NCI-H2227 (cell line): ENCODE results near the gene KTN1.
A peak's percentile ranks its signal among the peaks of the same experiment; 100 is the strongest.

Source experiments
- DNase-seq: peaks from one replicate; lab custom pipeline; 2025; ENCODE audit not compliant: unreplicated experiment; lab: John Stamatoyannopoulos, UW

KTN1 gene, protein sequence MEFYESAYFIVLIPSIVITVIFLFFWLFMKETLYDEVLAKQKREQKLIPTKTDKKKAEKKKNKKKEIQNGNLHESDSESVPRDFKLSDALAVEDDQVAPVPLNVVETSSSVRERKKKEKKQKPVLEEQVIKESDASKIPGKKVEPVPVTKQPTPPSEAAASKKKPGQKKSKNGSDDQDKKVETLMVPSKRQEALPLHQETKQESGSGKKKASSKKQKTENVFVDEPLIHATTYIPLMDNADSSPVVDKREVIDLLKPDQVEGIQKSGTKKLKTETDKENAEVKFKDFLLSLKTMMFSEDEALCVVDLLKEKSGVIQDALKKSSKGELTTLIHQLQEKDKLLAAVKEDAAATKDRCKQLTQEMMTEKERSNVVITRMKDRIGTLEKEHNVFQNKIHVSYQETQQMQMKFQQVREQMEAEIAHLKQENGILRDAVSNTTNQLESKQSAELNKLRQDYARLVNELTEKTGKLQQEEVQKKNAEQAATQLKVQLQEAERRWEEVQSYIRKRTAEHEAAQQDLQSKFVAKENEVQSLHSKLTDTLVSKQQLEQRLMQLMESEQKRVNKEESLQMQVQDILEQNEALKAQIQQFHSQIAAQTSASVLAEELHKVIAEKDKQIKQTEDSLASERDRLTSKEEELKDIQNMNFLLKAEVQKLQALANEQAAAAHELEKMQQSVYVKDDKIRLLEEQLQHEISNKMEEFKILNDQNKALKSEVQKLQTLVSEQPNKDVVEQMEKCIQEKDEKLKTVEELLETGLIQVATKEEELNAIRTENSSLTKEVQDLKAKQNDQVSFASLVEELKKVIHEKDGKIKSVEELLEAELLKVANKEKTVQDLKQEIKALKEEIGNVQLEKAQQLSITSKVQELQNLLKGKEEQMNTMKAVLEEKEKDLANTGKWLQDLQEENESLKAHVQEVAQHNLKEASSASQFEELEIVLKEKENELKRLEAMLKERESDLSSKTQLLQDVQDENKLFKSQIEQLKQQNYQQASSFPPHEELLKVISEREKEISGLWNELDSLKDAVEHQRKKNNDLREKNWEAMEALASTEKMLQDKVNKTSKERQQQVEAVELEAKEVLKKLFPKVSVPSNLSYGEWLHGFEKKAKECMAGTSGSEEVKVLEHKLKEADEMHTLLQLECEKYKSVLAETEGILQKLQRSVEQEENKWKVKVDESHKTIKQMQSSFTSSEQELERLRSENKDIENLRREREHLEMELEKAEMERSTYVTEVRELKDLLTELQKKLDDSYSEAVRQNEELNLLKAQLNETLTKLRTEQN (N-terminal part only)

DNA sequence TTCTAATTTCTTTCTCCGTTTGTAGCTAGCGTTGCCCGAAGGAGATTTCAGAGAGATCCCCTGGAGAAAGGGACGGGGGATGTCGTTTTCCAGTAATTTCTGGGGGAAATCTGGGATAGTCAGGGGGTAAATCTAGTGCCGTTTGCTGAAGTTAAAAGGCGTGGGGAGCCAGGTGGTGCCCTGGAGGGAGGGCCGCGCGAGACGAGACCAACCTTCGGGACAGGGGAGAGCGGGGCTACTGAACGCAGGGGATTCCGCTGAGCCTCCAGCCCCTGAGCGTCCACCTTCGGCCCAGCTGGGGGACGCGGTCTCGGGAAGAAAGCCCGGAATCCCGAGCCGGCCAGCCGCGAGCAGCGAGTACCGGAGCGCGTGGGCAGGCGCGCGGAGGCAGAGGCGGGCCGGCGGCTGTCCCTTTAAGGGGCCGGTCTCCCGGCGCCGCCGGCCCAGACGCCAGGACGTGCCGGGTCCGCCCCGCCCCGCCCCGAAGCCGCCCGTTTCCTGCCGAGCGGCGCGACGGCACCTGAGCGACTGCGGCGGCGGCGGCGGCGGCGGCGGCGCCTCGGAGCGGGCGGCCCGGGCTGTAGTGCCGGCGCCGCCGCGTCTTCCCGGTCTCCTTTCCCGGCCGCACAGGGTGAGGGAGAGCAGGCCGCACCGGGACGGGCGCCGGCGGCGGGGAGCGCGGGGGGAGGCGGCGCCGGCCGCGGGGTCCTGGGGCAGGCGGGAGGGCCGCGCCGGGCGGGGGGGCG is at the start of gene KTN1:
Gene KTN1 (plus strand): TSS at position 484 of the 746 bp plus-strand sequence. CDS start 31,842 bp downstream, outside the sequence.
- peak; percentile 88 for DNase-seq

DNA sequence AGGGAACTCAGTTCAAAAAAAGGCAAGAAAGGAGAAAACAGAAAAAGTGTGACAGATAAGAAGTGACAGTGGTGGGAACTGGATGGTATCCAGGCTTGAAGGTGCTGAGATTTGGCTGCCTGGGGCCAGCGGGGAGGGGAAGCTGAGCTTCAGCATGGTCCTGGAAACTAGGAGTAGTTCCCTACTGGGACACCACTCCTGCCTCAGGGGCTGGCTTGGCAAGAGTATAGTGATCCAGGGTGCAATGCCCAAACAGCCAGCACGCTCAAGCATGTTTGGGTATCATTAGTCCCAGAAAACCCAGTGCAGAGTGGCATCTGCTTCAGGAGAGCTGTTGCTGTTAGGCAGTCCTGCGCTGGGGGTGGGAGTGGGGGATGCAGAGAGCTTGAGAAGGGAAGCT is 49.5 kb upstream of the KTN1 start:
- DNase-seq, result no peak

DNA sequence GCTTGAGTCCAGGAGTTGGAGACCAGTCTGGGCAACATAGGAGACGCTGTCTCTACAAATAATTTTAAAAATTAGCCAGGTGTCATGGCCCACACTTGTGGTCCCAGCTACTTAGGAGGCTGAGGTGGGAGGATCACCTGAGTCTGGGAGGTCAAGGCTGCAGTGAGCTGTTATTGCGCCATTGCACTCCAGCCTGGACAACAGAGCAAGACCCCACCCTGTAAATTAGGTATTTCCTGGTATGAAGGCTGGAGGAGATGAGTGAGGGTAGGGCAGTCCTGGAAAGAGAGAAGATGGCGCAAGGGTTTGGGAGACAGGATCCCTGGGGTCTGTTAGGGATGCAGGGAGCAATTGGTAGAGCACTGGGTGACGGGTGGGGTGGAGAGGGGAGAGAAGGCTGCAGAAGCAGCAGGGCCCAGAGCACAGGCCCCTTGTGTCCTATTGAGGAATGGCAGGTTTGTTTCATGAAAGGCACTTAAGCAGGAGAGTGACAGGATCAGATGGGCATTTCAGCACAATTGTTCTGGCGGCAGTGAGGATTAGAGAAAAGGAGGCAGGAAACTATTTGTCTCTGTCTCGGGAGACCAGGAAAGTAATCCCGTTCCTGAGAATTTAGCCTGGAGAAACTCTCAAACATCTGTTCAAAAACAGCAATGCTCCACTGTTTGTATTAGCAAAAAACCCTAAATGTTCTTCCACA is 47.2 kb upstream of the KTN1 start:
- DNase-seq, result no peak

DNA sequence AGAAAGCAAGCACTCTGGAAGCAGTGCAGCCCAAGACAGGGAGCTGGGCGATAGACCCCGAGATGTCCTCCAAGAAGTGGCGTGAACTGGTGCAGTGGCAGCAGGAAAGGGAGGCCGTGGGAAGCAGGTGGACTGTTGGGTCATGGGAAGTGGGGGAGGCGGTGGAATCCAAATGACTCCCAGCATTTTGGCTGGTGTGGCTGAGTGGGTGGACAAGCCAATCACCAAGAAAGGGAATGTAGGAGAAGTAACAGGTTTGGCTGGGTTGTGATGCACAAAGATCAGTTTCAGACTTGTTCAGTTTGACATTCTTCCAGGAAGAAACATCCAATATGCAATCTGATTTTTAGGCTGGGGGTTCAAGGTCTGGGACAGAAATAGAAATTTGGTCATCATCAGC is 46.0 kb upstream of the KTN1 start:
- DNase-seq, result no peak

DNA sequence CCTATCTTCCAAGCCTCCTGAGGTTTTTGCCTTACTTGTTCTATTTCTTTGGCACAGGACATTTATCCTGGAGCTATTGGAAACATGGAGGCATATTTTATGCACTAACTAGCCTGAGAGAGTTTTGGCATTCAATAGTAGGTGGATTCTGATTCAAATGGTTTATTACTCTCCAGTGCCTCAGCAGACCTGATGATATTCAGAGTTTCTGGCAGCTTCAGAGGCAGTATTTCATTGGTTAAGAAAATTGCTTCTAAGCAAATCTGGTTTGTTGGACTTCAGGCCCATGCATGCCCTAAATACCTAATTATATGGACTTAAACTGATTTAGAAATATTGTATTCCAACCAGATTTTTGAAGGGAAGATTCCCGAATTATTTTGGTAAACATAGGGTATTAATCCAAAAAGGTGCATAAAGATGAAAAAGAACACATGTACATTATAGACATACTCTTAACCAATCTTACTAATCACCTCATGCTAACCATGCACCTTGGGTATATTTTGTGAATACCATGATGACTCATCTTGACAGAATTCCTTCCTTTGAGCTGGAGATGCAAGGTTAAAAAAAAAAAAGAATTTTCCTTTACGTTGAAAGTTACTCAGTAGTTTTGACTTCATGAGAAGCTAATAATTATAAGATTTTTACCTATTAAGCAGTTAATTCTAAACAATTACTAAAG is 44.3 kb upstream of the KTN1 start:
- DNase-seq, result no peak

DNA sequence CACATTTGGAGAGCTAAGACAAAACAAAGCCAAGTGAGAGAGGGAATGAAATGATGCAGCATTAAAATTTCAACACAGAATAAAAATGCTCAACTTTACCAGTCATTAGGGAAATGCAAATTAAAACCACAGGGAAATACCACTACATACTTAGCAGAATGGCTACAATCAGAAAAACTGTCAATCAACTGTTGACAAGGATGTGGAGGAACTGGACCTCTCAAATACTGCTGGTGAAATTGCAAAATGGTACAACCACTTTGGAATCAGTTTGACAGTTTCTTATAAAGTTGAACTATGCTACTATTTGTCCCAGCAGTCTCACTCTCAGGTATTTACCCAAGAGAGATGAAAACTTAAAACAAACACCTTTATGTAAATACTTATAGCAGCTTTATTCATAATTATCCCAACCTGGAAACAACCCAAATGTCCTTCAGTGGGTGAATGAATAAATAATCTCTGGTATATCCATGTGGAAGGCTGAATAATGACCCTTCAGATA is 43.8 kb upstream of the KTN1 start:
- no peak for DNase-seq

DNA sequence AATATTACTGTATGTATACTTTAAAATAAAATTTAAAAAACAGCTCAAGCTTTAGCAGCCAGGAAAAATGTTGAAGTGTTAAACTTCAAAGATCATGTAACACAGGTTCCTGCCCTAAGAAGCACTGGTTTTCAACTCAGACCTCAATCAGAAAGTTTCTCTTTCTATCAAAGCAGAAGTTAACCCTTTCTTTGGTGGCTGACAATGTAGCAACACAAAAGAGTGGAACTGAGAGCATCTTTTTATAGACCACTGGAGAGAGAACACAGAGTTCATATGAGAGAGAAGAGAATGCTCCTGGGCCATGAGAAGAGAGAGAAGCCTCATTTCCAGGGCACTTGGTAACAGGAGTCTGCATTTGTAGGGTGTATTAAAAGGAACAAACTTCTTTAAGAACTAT is 42.2 kb upstream of the KTN1 start:
- no peak for DNase-seq

DNA sequence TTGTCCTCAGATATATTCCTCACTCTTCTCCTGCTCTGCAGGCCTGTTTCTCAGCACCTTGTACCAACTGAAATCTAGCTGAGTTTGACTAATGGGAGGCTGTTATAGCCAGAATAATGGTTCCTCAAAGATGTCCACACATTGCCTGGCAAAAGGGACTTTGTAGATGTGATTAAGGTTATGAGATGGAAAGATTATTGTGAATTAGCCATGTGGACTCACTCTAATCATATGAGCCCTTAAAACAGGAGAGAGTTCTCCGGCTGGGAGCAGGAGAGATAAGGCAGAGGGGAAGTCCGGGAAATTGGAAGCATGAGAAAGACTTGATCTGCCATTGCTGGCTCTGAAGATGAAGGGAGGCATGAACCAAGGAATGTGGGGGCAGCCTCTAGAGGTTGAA is 40.0 kb upstream of the KTN1 start:
- no peak for DNase-seq

DNA sequence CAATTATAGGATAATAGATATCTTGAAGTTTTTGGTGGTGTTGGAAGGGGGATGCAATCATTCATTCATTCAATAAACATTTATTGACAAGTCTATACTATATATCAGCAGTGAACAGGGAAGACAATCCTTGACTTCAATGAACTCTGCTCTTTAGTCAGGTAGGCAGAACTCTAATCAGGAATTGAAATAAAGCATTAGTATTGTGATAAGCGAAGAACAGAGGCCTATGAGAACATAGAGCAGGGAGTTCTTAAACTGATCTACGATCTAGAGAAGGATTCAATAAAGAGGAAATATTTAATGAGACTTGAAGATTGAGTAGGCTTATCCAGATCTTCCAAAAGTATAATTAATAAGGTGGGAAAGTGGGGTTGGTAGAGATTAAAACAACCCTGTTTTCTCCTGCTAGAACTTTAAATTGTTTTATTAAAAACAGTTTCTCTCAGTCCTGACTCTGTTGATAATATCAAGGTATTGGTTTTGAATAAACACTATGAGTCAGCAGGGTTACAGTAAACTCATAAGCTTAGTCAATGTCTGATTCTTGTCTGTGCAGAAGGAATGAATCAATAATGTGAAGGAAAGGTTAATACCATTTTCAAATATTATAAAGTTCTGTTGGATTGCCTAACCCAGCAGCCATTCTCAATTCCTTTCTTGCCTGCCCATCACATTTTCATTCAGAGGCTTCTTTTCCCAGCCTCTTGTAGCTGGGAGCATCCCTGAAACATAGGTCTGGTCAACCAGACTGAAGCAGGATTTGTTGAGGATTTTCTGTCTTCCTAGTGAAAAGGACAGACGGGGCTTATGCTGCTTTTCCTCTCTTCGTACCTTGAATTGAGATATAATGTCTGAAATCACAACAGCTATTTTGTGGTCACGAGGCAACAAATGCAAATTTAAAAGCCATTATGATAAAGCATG is 38.9 kb upstream of the KTN1 start:
- DNase-seq, result no peak

DNA sequence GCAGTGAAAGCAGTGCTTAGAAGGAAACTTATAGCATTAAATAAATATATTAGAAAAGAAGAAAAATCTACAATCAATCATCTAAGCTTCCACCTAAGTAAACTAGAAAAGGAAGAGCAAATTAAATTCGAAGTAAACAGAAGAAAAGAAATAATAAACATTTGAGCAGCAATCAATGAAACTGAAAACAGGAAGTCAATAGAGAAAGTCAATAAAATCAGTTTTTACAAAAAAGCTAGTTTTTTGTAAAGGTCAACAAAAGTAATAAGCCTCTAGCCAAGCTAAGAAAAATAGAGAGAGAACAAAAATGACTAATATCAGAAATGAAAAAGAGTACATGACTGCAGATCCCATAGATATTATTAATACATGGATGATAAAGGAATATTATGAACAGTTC is 34.2 kb upstream of the KTN1 start:
- DNase-seq, result no peak

DNA sequence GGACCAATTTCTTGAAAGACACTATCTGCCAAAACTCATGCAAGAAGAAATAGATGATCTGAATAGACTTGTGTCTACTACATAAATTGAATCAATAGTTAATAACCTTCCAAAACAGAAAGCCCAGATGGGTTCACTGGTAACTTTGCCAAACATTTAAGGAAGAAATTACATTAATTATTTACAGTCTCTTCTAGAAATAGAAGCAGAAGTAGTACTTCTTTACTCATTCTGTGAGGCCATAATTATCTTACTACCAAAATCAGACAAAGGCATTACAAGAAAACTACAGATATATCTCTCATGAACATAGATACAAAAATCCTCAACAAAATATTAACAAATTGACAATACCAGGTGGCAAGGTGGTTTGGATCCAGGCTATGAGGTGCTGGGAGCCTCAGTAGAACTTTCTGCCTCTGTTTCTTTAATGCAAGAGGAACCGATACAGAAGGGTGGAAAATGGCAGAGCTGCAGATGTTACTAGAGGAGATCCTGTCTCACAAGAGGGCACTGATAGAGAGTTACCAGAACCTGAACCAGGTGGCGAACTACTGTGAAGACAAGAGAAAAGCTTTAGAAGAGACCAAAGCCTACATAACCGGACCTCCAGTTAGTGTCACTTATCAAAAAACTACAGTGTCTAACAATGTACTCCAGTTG is 33.7 kb upstream of the KTN1 start:
- DNase-seq, result no peak

DNA sequence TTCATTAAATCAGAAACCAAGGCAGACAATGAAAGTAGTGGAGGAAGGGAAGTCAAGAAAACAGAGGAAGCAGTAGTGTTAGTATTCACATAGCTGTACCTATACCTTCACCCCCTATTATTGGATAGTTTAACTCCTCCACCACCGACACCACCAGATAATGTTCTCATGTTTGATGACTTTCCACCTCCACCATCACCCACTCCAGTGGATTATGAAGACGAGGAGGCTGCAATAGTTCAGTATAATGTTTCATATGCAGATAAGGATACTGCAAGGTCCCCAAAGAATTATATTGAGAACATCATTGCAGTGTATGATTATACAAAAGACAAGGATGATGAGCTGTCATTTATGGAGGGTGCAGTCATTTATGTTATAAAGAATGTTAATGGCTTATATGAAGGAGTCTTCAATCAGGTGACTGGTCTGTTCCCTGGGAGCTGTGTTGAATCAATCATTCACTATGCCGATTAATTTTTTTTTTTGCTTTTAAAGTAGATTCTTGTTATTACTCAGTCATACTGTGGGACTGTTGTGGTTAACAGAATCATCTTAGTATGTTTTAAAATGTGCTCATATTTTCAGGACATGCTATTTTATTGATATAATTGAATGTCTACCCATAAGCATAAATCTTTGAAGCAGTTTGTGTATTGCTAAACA is 32.2 kb upstream of the KTN1 start:
- no peak for DNase-seq

DNA sequence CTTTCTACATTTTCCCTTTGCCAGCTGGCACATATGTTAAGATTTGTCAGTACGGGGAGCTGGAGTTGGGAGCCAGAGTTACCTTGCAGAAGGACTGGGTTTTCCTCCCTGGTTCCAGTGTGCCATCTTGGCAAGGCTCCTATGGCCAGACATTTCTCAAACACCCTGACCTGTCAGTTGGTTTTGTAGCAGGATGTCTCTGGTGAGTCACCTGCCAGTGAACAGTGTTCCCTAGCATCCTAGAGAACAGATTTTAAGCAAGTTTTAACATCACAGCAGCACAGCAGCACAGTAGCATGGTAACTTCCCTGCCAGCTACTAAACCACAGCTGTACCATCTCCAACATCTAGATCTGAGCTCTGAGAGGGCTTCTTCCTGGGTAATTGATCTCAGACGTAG is 26.2 kb upstream of the KTN1 start:
- DNase-seq, result no peak

DNA sequence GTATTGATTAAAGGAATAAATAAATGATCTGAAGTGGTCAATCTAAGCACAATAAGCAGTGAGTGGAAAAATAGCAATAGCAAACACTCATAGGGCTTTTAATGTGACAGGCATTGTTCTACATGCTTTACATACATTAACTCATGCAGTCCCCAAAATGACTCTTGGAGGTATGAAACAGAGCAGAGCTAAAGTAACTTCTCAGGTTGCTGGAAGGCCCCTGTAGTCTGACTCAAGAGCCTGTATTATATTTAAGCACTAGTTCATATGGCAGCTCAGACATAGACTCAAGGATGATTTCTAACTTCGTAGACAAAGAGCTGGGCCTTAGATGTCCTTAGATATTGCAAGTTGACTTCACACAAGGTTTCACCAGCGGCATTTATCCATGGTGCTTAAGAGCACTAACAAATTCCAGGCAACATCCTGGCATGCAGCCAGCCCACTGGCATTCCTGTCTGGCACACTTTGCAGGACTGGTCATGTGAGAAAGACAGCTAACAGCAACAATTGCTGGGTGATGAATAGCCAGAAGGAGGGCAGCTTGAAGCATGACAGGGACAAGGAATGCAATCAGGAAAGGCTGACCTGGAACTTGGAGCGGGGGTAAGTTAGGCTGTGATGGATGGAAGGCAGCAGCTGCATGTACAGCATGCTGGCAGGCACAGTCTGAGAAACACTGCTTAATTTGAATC is 22.9 kb upstream of the KTN1 start:
- DNase-seq, result peak; percentile 83

DNA sequence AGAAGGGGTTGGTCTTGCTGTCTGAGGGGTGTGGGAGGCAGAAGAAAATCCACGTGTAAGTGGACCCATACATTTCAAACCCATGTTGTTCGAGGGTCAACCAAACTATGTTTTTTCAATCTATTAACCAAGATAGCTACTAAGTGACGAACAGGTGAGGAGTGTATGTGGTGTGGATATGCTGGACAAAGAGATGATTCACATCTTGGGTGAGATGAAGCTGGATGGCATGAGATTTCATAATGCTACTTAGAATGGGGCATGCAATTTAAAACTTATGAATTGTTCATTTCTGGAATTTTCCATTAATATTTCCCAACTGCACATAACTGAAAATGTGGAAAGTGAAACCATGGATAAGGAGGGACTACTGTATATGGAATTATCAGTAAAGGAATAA is 17.9 kb upstream of the KTN1 start:
- DNase-seq, result no peak

DNA sequence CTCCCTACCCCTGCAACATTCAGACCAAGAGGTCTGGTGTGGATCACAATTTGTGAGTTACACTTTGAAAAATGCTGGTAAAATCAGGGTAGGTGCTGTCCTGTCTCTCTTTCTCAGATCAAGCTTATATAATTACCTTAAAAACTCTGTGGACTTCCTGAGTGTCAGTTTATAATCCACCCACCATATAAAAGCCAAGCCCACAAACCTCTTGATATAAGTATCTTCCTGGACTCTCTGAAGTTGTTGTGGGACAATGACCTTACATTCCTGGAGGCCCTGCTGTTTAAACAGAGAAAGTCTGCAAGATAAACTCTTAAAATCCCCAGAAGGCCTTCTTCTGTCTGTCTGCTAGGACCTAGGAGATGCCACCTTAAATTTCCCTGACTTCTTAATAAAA is 11.4 kb upstream of the KTN1 start:
- DNase-seq, result no peak
